AG09319 (cell line): ENCODE data around the gene AUP1.

ENCODE experiments used
- DNase-seq: peaks from one replicate; pipeline ENCODE4 v3.0.0-alpha.2; 2010; ENCODE audit warnings: low read depth; ENCODE audit errors: extremely low read depth
- TF ChIP-seq, protein P1 (sequence below): IDR thresholded peaks from 2 replicates; pipeline ENCODE4 v1.5.1; 2011; ENCODE audit warnings: low read depth, mild to moderate bottlenecking, inconsistent platforms, low read length, moderate library complexity

Gene AUP1

DNA sequence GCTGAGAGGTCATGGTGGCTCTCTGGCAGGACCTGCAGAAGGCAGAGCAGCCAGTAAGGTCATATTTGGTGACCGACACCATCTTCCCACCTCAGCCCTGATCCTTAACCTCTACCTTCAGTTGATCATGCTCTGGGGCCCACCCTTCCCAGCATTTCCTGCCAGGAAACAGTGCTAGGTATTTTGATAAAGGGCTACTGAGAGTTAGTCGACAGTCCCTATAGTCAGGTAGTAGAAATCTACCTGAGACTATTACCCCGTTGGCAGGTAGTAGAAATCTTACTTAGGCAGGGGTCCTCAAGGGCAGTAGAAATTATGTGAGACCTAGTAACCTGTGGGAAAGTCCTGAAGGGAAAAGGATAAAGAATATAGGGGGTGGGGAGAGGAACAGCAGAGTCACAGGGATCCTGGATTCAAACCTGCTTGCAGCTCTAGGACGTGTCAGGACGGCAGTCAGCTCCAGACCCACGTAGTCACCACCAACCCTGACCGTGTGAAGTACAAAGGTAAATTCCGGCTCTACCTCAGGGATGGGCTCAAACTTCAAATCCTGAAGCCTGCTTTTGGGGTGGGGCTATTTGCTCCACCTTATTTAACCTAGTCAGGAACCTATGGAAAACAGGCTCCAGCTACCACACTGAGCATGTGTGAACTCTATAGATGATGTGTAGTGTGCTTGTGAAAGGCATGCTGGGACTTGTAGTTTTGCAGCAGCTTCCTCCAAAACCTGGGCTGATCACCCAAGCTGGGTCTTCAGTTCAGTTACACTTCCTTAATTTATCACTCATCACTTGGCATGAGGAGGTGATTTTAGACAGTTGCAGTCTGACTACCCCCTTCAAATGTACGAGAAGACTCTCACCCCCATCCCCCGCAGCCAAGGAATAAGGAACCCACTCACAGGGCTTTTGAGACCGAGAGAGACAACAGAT is 3.5 kb downstream of the AUP1 start, which contains the start of gene DQX1:
TSS of gene DQX1 (minus strand) at position 515 of the 932 bp plus-strand sequence. CDS start at position 13, 502 bp downstream.
- TF ChIP-seq, protein P1, sequence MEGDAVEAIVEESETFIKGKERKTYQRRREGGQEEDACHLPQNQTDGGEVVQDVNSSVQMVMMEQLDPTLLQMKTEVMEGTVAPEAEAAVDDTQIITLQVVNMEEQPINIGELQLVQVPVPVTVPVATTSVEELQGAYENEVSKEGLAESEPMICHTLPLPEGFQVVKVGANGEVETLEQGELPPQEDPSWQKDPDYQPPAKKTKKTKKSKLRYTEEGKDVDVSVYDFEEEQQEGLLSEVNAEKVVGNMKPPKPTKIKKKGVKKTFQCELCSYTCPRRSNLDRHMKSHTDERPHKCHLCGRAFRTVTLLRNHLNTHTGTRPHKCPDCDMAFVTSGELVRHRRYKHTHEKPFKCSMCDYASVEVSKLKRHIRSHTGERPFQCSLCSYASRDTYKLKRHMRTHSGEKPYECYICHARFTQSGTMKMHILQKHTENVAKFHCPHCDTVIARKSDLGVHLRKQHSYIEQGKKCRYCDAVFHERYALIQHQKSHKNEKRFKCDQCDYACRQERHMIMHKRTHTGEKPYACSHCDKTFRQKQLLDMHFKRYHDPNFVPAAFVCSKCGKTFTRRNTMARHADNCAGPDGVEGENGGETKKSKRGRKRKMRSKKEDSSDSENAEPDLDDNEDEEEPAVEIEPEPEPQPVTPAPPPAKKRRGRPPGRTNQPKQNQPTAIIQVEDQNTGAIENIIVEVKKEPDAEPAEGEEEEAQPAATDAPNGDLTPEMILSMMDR: no peak
- DNase-seq: no peak

DNA sequence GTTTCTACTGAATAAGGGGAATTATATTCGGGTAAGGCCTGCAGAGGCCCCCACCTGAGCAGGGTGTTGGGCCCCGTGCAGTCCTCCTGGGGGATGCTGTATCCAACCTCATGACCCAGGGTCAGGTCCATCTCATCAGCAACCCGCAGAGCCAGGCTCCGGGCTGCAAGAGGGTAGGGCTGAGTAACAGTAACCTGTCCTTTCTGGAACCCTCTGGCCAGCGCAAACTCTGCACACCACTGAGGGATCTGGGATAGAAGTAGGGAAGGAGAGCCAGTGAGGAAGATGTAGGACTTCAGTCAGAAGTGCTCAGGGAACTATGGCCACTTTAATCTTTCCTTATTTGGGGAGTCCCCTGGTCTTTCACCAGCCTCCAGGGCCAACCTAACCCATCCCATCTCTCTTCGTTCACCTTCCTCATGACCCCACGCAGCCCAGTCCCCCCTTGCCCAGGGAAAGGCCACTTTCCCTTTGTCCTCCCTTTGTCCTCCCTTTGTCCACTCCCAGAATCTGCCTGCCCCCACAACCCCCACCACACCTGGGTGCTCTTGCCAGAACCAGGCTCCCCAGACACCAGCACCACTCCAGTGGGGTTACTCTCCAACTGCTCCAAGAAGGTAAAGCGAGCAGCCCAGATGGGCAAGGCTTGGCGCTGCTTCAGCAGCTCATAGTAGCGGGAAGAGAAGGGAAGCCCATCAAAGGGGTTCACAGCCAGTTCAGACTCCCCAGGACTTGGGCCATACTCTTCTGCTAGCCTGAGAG is 4.4 kb downstream of the AUP1 start:
- DNase-seq: no peak
- TF ChIP-seq, protein P1: no peak

GRCh38 chr2:74524005-74524404 is 5.5 kb downstream of the AUP1 start:
- TF ChIP-seq, protein P1: no peak

GRCh38 chr2:74522516-74522915 is 7.0 kb downstream of the AUP1 start:
- TF ChIP-seq, protein P1: no peak
- no peak for DNase-seq

More at GRCh38 chr2:74524005-74524404, 5.5 kb downstream of the AUP1 start:
- DNase-seq: no peak

GRCh38 chr2:74516650-74517049 is 12.9 kb downstream of the AUP1 start:
- no peak for DNase-seq
- TF ChIP-seq, protein P1: no peak

DNA sequence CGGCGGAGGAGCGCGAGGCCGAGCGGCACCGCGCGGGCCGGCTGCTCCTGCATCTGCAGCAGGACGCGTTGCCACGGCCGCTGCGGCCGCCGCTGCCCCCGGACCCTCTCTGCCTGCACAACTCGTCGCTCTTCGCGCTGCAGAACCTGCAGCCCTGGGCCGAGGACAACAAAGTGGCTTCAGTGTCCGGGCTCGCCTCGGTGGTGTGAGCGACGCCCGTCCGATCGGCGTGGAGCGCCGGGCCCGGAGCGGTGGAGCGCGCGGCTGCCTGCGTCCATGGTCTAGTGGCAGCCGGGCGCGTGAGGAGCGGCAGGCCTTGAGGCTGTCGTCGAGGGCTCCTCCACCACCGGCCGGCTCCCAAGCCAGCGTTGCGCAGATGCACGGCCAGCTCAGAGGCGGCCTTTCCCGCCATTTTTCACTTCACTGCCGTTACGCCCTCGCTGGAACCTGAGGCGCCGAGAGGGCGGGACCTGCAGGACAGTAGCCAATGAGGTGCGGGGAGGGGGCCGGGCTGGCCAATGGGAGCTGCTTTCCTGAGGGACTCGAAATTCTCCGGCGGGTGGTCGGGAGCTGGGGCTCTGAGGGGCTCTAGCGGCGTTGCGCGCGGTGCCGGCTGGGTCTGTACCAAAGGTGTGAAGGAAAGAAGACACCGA is 13.4 kb downstream of the AUP1 start:
- no peak for DNase-seq
- TF ChIP-seq, protein P1: no peak
